HG03196 (cell line): Measurements from ENCODE around the gene PRG3.
"Not testable (repeated sequence)": the region's sequence is repeated elsewhere in the genome, so short reads cannot be mapped to it uniquely, and the experiment has no call there.

ENCODE experiments used
- ATAC-seq: cut with Tn5 transposase; IDR thresholded peaks from one replicate; pipeline ENCODE4 v1.9.1; 2021; ENCODE audit not compliant: unreplicated experiment

PRG3 gene

DNA sequence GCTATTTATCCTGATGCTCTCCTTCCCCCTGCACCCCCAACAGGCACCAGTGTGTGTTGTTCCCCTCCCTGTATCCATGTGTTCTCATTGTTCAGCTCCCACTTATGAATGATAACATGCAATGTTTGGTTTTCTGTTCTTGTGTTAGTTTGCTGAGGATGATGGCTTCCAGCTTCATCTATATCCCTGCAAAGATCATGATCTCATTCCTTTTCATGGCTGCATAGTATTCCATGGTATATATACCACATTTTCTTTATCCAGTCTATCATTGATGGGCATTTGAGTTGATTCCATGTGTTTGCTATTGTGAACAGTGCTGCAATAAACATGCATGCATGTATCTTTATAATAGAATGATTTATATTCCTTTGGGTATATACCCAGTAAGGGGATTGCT lies 19.5 kb downstream of the PRG3 start:
- ATAC-seq: not testable (repeated sequence)

GRCh38 chr11:57360991-57361390 lies 20.0 kb downstream of the PRG3 start:
- no peak for ATAC-seq

GRCh38 chr11:57359896-57360690 lies 20.9 kb downstream of the PRG3 start:
- ATAC-seq: no peak

DNA sequence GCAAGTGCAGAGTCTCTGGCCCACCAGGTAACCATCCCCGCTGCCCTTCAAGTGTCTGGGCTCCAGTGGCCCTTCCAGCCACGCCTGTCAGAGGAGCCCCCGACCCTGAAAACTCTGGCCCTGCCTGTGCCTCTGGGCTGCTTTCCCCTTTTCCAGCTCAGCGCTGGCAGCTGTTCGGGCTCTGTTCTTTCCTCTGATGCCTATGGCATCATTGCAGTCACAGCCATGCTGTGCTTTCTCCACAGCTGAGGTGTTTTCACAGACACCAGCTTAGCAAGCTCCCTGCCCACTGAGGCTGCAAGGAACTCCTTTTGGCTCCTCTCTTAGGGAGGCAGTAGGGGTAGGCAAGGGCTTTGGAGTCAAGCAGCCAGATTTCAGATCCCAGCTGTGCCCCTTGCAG lies 21.6 kb downstream of the PRG3 start:
- ATAC-seq: no peak

- ATAC-seq: no peak
Observed at GRCh38 chr11:57358991-57359390, 22.0 kb downstream of the PRG3 start.

DNA sequence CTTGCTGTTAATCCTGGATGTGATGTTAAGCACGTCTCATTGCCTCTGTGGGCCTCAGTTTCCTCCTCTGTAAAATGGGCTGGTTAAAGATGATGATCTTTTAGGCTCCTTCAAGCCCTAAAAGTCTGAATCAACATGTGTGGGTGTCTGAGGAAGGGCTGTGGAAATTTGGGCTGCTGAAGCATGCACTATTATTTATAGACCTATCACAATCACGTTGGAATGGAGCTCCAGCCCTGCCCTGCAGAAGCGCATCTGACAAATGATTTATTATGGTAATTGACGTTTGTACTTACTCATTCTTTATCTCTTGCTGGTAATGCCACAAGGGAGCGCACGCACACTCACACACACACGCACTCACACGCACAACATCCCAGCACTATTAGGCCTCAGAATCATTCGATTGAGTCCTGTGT lies 22.4 kb downstream of the PRG3 start:
- ATAC-seq: no peak

- ATAC-seq: no peak
Observed at GRCh38 chr11:57357856-57358255, 23.1 kb downstream of the PRG3 start.

GRCh38 chr11:57357310-57357709 lies 23.6 kb downstream of the PRG3 start:
- no peak for ATAC-seq

- no peak for ATAC-seq
Observed at GRCh38 chr11:57356268-57356667, 24.7 kb downstream of the PRG3 start.

GRCh38 chr11:57354699-57355098 lies 26.3 kb downstream of the PRG3 start:
- ATAC-seq: no peak

DNA sequence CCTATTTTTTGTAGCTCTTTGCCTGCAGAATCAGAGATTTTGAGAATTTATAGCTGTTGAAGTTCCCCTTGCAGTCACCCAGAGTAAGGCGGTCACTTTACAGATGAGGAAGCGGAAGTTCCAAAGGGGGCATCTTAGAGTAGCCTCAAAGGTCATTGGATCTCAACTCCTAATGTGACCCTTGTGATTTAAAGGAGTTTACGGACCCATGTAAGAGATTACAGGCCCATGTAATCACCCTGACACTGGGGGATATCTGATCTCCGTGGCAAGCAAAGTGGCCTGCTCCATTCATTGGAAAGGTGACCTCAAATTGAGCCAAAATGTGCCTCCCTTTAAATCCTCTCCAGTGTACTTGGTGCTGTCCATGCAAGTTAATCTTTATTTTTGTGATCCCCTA lies 27.1 kb downstream of the PRG3 start:
- ATAC-seq: no peak

GRCh38 chr11:57353446-57353845 lies 27.5 kb downstream of the PRG3 start:
- no peak for ATAC-seq

GRCh38 chr11:57353036-57353435 lies 27.9 kb downstream of the PRG3 start:
- no peak for ATAC-seq

DNA sequence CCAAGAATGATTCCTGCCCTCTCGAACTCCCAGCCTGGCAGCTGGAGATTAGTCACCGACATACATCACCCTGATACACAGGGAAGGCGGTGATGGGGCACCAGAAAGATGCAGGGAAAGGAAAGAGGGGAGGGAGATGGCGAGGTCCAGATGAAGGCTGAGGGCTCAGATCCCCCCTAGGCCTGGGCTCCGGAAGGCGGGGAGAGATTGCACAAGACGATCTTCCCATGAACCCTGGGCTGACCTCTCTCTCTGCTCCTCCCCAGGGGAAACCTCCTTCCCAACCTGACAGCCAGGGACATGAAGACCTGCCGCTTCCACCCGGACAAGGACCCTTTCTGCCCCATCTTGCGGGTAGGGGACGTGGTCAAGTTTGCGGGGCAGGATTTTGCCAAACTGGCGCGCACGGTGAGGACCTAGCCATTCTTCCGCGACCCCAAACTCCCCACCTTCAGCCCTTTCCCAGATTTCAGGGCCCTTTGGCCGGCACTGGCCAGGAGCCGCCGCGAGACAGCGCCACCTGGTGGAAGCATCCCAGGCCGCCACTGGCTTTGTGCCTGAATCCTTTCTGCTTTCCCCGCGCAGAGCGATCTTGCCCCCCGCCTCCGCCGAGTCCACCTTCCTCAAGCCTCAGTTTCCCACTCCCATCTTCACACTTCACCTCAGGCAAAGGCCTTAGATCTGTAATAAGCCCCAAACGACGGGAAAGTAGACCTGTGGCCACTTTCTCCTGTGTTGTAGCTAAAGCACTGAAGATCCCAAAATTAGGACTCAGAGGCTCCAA lies 31.3 kb downstream of the PRG3 start:
- ATAC-seq: no peak

DNA sequence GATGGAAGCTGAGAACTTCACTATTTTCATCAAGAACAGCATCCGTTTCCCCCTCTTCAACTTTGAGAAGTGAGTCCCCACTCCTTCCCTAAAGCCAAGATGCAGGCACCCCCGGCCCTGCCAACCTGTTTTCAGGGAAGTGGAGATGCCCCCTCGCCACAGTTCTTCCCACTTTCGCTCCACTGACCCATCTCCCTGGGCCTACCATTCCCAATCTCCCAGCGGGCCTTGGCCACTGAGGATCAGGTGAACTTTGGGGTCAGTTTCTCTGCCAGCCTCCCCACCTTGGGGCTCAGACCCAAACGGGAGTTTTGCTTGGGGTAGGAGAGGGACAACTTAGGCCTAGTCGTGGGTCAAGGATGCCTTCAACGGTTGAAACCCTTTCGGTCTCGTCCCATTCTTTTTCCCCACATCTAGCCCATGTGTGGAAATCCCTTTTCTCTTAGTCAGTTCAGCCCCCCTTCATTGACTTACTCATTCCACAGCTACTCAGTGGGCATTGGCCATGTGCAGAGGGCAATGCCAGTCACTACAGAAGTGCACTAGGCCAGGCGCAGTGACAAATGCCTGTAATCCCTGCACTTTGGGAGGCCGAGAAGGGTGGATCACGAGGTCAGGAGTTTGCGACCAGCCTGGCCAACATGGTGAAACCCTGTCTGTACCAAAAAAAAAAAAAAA lies 32.2 kb downstream of the PRG3 start:
- ATAC-seq: no peak

GRCh38 chr11:57348052-57348451 lies 32.9 kb downstream of the PRG3 start:
- ATAC-seq: no peak

GRCh38 chr11:57347336-57347735 lies 33.6 kb downstream of the PRG3 start:
- ATAC-seq: no peak

GRCh38 chr11:57345555-57346211 lies 35.3 kb downstream of the PRG3 start:
- no peak for ATAC-seq

GRCh38 chr11:57344826-57345225 lies 36.1 kb downstream of the PRG3 start:
- ATAC-seq: no peak

DNA sequence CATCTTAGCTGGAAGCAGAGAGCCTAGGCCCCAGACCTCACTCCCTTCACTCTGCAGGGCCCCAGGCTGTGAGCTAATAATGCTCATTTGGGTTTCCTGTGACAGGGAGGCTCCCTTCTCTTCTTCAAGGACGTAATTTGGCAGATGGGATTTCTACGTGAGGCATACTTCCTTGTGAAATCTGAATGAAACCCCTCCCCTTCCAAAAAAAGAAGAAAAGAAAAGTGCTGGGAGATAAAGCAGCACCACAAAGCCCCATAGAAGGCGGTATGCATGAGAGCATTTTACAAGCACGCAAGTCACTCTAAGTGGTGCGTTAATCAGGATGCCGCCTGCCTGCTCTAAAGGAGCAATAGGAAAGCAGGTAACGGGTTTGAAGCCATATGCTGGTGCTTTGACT lies 37.1 kb downstream of the PRG3 start:
- no peak for ATAC-seq

GRCh38 chr11:57342702-57343101 lies 38.2 kb downstream of the PRG3 start:
- ATAC-seq: no peak
